Stimulated activated CD4-positive, alpha-beta T cell treated with anti-CD3 and anti-CD28 coated beads, Interleukin-2, amount 100 ng/mL, for 4 hours (primary cell): ENCODE data around the gene TPRX1.
A peak's percentile ranks its signal among the peaks of the same experiment; 100 is the strongest.
"Not testable (repeated sequence)": the region's sequence is repeated elsewhere in the genome, so short reads cannot be mapped to it uniquely, and the experiment has no call there.

ENCODE experiments used
- DNase-seq: peaks from one replicate; pipeline ENCODE4 v3.0.0-alpha.2; 2020; ENCODE audit warnings: low read depth

Gene TPRX1

GRCh38 chr19:47802521-47803043, 1.8 kb downstream of the TPRX1 start:
- no peak for DNase-seq

DNA sequence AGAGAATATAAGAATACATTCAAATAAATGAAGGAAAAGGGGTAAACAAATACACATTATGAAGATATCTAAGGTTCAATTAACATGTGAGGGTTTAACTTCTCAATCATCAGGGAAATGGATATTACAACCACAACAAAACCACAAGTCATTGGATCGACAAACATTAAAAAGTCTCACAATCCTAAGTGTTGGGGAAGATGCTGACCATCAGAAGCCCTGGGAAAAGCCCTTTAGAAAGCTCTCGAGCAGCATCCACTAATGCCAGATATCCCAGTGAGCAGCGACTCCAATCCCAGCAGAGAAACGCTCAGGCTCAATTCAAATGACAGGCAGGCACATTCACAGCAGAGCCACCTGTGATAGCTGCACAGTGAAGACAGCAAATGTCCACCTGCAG, 3.1 kb downstream of the TPRX1 start:
- DNase-seq, result no peak

DNA sequence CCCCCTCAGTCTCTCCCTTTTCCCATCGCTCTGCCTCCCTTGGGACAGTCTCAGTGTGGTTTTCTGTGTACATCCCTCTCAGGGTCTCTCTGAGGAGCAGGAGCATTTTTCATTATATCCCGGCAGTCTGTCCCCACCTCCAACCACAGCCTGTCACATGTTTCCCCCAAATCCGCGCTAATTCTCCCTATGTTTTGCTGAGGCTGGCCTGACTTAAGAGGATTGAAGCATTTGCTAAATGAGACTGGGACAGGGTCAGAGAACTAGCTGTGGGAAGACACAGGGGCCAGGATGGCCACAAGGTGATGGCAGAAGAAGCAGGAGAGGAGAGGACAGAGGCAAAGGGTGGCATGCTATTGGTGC, 5.5 kb downstream of the TPRX1 start:
- DNase-seq, result no peak

DNA sequence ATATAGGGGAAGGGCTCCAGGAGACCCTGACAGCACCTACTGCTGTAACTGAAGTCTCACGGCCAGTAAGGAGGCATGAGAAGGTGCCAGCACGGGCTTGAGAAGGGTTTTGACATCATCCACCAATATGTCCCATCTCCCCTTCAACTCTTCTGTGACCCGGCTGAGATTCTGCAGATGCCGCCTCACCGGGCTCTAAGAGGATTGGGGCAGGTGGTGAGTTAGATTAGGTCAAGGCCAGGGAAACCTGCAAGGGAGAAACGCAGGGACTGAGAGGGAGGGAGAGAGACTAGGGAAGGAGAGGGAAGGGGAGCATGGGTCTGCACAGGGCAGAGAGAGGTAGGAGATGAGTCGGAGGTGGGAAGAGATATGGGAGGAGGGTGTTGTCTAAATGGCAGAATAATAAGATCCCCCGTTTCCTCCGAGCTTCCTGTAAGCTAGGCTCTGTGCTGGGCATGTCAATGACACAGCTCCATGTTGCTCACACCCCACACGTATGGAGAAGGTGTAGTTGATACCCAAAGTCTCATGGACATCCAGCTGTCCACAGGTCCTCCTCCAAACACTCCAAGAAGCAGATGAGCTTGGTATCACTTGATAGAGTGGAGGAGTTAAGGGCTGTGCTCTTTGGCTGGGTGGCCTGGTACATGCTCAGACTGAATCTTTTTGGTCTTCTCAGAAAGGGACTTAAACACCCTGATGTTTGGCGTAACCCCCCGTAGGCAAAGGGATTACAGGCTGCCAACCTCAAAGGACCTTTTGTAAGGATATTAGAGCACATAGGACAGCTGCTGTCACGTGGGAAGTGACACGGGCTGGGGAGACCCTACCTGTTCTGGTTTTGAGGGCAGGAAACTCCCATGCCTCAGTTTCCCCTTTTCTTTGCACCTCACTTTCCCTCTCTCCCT, 6.1 kb downstream of the TPRX1 start:
- DNase-seq, result no peak

GRCh38 chr19:47796785-47797184, 7.6 kb downstream of the TPRX1 start:
- DNase-seq, result no peak

DNA sequence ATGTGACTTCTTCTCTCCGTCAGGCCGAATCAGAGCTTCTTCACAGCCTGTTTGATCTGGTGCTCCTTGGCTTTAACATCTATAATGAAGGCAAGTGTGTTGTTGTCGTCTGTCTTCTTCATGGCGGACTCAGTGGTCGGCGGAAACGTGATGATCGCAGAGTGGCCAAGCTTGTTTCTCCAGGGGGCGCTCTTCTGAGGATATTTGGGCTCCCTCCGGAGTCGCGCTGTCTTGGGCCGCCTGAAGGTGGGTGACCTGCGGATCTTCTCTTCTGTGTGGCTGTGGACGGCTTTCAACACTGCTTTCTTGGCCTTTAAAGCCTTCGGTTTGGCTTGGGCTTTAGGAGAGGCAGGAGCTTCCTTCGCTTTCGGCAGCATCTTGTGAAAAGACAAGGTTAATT, 9.8 kb downstream of the TPRX1 start:
- DNase-seq, result no peak

GRCh38 chr19:47792616-47793015, 11.7 kb downstream of the TPRX1 start:
- no peak for DNase-seq

GRCh38 chr19:47790398-47790814, 13.9 kb downstream of the TPRX1 start:
- DNase-seq, result peak; percentile 78

DNA sequence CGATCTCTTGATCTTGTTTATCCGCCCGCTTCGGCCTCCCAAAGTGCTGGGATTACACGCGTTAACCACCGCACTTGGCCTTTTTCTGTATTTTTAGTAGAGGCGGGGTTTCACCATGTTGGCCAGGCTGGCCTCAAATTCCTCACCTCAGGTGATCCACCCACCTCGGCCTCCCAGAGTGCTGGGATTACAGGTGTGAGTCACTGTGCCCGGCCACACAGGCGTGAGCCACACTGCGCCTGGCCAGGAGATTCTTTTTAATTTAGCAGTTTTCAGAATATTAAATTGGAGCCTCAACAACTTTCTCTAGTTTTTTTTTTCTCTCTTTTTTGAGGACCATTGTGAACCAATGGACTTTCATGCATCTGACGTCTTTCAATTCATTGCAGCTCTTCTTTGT, 14.5 kb downstream of the TPRX1 start:
- not testable (repeated sequence) for DNase-seq

DNA sequence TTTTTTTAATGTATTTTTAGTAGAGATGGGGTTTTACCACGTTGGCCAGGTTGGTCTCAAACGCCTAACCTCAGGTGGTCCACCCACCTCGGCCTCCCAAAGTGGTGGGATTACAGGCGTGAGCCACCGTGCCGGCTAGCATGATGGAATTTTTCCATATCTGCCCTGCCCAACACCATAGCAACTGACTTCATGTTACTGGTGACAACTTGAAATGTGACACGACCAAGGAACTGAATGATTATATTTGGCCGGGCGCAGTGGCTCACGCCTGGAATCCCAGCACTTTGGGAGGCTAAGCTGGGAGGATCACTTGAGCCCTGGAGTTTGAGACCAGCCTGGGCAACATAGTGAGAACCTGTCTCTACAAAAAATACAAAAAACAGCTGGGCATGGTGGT, 17.0 kb downstream of the TPRX1 start:
- DNase-seq, result not testable (repeated sequence)

- no peak for DNase-seq
Observed at GRCh38 chr19:47786566-47786965, 17.8 kb downstream of the TPRX1 start.

DNA sequence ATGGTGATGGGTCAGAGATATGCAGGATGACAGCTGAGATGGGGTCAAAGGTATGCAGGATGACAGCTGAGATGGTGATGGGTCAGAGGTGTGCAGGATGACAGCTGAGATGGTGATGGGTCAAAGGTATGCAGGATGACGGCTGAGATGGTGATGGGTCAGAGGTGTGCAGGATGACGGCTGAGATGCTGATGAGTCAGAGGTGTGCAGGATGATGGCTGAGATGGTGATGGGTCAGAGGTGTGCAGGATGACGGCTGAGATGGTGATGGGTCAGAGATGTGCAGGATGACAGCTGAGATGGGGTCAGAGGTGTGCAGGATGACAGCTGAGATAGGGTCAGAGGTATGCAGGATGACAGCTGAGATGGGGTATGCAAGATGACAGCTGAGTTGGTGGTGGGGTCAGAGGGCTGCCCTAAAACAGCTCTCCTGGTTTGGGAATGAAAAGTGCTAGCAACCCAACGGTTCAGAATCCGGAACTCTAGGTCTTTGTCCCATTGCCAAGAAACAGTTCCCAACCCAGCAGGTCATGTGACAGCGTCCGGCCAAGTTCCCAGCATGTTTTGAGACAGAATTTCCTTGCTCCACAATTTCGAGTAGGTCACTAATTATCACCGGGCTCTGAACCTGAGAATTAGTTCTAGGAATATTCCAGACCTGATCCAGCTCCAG, 22.6 kb downstream of the TPRX1 start:
- no peak for DNase-seq

DNA sequence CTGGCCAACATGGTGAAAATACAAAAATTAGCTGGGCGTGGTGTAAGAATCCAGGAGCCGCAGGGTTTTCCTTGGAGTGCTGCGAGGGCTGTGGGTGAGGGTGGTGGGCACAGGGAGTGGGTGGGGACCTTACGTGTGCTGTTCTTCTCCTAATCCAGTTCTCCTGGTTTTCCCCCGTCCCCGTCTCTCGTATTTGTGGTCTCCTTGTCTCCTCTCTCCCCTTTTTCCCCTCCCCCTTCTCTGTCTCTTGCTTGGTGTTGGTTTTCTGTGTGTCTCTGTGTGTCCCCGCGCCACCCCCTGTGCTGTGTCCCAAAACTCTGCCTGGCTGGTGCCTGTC, 24.2 kb downstream of the TPRX1 start:
- no peak for DNase-seq

DNA sequence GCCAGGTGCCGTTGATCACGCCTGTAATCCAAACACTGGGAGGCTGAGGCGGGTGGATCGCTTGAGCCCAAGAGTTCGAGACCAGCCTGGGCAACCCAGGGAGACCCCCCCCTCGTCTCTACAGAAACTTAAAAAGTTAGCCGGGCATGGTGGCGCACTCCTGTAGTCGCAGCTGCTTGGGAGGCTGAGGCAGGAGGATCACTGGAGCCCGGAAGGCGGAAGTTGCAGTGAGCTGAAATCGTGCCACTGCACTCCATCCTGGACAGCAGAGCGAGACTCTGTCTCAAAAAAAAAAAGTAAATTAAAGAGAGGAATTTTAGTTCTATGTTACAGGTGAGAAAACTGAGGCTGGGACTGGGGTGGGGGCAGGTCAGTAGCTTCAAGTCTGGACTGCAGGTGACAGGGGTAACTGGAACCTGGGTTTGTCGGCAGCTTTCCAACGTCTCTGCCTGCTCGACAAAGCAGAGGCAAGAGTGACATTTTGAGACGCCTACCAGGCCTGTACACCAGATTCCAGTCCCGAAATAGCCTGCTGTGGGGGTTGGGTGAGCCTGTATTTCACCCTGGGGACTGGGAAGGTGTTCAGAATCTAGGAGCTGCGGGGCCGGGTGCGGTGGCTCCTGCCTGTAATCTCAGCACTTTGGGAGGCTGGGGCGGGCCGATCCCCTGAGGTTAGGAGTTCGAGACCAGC, 24.7 kb downstream of the TPRX1 start:
- no peak for DNase-seq

DNA sequence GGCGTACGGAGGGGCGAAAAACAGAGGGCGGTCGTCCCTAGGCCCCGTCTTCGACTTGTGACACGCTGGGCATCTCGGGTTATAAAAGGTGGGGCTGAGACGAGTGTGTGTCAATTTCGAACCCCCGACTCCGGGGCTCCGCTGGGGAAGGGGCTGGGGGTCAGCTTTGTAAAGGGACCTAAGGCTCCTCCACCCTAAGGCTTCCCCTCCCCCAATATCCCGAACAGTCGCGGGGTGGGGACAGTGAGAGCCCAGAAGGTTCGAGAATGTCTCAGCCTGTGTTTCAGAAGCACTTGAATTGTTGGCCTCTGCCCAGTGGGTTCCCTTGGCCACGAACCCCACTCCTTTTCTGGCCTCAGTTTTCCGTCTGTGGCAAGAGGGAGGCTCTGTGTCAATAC, 25.4 kb downstream of the TPRX1 start:
- no peak for DNase-seq

- DNase-seq, result peak; percentile 55
Observed at GRCh38 chr19:47778049-47778953, 26.1 kb downstream of the TPRX1 start, which contains the start of gene SELENOW. TSS of gene SELENOW (plus strand) at chr19:47778703. CDS start at chr19:47778786, 83 bp downstream.

DNA sequence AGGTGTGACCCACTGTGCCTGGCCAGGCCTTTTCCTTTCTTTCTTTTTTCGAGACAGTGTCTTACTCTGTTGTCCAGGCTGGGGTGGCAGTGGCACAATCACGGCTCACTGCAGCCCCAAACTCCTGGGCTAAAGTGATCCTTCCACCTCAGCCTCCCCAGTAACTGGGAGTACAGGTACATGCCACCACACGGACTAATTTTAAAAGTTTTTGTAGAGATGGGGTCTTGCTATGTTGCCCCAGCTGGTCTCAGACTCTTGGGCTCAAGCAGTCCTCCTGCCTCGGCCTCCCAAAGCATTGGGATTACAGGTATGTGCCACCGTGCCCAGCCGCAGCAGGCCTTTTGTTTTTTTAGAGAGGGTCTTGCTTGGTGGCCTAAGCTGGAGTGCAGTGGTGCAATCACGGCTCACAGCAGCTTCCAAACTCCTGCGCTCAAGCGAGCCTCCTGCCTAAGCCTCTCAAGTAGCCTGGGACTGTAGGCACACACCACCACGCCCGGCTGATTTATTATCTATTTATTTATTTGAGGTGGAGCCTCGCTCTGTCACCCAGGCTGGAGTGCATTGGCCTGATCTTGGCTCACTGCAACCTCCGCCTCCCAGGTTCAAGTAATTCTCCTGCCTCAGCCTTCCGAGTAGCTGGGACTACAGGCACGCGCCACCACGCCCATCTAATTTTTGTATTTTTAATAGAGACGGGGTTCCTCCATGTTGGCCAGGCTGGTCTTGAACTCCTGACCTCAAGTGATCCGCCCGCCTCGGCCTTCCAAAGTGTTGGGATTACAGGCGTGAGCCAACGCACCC, 26.9 kb downstream of the TPRX1 start:
- DNase-seq, result not testable (repeated sequence)

DNA sequence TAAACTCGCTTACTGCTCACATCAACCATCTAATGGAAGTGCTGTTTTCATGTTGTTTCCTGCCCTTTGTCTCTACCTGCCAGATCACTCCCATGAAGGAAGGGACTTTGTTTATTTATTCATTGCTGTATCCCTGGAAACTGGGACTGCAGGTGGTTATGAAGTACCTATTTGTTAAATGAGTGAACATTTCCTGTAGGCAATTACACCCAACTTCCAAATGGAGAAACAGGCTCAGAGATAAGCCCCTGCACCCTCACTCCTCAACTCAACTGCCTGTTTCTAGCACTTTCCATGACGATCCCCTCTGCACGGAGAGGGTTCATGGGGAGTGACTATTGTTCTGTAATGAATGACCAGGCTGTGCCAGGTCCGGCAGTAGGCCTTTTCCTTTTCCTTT, 27.8 kb downstream of the TPRX1 start:
- no peak for DNase-seq

- DNase-seq, result not testable (repeated sequence)
Observed at GRCh38 chr19:47771291-47771690, 33.1 kb downstream of the TPRX1 start.

DNA sequence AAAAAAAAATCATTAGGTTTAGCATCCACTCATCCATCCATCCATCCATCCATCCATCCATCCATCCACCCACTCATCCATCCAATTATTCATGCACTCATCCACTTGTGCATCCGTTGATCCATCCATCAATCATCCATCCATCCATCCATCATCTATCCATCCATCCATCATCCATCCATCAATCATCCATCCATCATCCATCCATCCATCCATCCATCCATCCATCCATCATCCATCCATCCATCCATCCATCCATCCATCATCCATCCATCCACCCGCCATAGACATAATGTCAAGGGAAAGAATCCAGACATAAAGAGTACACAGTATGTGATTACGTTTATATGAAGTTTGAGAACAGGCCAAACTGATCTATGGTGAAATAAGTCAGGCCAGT, 34.8 kb downstream of the TPRX1 start:
- no peak for DNase-seq

GRCh38 chr19:47768604-47769003, 35.7 kb downstream of the TPRX1 start:
- DNase-seq, result no peak
